GM19193 (cell line): ENCODE data around the gene TSPO.

Experiments used
- POLR2A ChIP-seq: IDR thresholded peaks from 4 replicates; pipeline ENCODE4 v1.6.1; 2011; ENCODE audit not compliant: insufficient read depth, insufficient read length; ENCODE audit errors: extremely low read depth

Gene TSPO

DNA sequence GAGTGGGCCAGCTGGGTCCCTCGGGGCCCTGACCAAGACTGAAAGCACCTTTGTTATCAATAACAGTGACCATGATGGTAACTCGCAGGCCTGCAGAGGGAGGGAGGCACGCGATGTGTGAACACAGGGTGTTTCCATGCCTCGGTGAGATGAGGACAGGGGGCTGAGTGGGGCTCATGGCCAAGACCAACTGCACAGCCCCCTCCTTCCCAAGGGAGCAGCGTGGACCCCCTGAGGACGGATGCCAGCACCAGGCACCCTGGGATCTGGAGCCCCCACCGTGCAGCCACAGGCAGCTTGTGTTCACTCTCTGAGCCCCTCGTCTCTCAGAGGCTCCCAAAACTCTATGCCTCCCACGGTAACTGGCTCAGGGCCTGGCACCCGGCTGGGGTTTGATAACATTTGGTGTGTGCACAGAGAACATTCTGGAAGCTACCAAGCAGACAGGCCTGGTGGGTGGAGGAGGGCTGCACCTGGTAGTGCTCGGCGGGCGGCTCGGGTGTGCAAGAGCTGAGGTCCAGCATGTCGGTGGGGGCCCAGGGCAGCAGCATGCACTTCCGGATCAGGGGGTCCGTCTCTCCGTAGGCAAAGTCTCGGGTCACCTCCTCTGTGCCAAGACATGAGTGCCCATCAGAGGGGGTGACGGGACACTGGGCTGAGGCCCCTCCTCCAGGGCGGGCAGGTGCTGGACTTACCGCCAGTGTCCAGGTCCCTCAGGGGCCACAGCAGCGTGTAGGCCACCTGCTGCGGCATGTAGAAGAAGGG, 28.0 kb downstream of the TSPO start:
- TF ChIP-seq POLR2A = no peak

DNA sequence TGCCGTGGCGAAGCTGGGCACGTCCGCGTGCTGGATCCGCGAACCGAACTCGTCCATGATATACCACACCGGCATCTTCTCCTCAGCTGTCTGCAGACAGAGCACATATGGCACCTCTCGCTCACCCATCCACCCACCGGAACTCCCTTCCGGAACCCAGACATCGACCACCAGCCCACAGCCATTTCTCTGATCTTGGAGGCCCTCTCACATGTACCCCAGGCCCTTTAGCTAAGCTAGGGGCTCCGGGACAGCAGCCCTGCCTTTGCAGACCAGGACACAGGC, 28.5 kb downstream of the TSPO start:
- no peak for TF ChIP-seq POLR2A

DNA sequence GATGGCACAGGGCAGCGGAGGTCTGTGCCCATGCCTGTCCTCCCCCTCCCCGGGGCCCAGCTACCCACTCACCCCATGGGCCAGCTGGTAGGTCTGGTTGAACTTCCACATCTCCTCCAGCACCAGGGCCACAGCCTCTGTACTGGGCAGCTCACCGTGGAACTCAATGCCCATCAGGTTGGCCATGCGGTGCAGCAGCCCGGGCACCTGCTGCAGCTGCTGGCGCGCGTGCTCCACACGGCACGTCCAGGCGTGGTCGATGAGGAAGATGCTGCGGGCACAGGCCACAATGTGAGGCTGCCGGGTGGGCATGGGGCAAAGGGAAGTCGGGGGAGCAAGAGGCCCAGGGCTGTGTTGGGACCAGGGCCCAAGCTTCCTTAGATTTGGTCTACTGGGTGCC, 29.3 kb downstream of the TSPO start:
- TF ChIP-seq POLR2A = no peak

DNA sequence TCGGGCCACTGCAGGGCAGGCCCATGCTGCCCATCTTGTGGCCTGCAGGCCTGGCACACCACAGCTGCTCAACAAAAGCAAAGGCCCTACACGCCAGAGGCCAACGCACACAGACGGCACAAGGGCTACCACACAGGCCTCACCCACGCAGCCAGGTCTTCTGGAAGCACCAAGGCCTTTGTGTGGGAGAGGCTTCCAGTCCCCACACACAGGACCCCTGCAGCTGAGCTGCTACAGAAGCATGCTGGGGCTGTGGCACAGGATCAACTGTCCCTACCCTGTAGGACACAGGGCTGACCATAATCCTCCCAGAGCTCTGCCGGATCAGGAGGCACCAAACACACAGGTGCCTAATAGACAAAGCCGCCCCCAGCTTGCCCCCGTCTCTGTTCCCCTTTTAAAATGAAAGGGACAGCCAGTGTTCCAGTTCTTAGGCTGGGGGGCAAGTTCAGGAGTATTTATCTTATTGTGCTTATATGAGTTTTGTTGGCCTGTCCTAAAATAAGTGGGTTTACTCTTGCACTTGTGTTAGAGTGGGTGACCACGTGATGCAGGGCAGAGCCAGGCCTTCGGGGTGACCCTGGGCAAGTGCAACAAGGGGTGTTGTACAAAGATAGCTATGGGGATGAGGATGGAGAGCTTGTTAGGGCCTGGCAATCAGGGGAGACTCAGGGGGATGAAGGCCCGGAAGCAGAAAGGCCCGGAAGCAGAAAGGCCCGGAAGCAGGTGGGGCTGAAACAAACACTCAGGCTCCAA, 30.1 kb downstream of the TSPO start:
- no peak for TF ChIP-seq POLR2A

DNA sequence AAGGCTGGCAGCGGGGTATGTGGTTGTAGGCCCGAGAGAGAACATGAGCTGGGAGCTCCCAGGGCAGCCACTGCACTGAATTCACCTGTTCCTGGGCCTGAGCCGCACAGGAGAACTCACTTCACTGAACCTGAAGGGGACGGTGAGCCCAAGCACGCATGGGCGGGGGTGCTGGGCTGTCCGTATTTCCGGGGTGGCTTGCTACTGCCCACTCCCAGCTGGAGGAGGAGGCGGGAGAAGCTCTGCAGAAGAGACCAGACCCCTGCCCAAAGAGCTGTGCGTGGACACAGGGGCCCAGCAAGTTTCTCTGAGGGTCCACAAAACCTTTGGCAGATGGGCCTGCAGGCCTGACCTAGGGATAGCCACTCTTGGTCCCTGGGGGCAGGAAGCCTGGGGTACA, 30.8 kb downstream of the TSPO start:
- TF ChIP-seq POLR2A = no peak

DNA sequence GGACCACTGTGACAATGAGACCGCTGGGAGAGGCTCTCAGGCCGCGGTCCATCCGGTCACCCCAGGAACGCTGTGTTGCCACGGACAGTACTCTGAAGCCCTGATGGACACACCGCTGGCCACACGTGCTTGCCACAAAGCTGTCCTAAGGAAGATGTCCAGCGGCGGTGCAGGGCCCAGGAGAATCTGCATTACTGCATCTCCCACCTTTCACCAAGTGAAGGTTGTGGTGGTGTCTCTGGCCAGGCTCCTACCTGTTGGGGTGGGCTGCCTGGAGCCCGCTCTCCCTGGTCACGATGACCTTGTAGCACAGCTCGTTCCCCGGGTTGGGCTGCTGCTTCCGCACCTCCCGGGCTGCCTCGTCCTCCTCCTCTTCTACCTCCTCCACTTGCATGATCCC, 31.4 kb downstream of the TSPO start:
- TF ChIP-seq POLR2A = peak; percentile 13

DNA sequence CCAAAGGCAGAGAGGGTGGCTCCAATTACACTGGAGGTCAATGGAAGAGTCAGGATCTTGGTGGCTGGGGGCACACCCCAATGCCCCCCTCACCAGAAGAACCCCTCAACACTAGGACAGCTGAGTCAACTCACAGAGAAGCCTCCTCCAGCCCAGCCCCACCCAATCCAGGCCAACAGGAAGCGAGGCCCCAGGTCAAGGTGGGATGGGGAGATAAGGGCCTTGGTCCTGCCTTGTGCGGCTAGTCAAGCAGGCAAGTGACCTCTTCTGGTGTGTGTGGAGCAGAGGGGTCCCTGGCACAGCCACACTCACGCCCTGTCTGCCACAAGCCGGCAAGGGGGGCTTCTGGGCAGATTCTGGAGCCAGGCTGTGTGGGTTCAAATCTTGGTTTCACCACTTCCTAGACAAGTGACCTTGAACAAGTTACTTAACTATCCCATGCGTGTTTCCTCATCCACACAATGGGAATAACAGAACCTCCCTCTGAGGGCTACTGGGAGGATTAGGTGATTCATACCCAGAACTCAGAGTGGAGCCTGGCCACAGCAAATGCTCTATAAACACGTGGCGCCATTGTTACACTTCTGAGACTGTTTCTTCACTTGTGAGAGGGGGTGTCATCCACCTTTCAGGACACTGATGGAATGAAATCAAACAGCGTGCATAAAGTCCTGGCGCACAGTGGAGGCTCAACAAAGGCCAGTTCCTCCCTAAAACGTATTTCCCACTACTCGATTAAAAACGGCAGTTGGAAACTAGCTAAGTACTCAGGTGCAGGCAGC, 32.3 kb downstream of the TSPO start:
- no peak for TF ChIP-seq POLR2A

DNA sequence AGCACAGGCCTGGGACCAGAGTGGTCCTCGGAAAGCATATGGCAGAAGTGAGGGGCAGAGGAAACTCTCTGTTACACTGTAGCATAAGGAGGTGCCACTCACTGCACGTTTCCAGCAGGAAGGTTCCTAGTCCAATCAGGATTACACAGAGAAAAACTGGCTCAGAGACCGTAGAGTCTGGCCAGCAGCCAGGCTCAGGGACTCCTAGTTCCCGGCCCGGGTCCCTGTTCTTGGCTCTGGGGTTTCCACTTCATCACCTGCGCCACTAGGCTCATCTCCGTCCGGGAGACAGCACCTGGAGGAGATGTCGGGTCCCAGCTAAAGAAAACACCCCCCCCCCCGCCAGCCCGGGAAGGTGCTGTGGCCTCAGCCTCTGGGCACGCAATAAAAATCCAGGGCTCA, 34.5 kb downstream of the TSPO start:
- no peak for TF ChIP-seq POLR2A

DNA sequence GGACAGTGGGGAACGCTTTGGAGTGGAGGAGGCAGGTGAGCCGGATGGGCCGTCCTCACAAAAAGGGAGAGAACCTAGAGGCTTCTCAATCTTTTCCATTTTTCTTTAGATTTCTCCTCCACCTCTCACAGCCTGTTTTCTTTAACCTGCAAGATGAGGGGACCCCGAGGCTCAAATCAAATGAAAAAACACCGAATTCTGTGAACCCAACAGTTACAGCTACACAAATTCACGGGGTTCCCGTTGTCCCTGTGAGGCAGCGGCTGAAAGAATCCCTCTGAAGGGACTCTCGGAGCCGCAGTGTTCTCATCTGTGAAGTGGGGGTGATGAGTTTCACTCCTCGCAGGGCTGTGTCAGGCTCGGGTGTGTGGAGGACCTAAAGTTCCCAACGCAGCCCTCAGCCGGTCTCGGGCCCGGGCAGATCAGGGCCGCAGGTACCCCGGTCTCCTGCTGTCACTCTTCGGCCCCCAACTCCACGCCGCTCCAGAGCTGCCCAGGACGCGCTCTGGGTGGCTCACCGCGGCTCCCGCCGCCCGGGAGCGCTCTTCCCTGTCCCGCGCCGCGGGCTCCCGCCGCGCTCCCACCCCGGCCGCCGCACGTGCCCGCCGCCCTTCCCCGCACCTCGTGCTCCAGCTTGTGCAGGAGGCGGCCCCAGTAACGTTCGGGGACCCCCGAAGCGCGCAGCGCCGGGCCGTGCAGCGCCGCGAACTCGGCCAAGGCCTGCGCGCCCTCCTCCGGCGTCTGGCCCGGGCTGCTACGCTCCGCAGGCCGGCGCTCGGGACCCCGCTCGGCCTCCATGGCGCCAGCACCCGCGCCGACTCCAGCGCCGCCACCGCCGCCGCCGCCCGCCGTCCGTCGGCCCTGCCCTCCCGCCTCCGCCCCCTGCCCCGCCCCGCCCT, 35.2 kb downstream of the TSPO start, which contains the start of gene TTLL12:
TSS of gene TTLL12 (minus strand) at position 863 of the 899 bp plus-strand sequence. CDS start at position 798, 65 bp downstream.
- TF ChIP-seq POLR2A = peak; percentile 76

DNA sequence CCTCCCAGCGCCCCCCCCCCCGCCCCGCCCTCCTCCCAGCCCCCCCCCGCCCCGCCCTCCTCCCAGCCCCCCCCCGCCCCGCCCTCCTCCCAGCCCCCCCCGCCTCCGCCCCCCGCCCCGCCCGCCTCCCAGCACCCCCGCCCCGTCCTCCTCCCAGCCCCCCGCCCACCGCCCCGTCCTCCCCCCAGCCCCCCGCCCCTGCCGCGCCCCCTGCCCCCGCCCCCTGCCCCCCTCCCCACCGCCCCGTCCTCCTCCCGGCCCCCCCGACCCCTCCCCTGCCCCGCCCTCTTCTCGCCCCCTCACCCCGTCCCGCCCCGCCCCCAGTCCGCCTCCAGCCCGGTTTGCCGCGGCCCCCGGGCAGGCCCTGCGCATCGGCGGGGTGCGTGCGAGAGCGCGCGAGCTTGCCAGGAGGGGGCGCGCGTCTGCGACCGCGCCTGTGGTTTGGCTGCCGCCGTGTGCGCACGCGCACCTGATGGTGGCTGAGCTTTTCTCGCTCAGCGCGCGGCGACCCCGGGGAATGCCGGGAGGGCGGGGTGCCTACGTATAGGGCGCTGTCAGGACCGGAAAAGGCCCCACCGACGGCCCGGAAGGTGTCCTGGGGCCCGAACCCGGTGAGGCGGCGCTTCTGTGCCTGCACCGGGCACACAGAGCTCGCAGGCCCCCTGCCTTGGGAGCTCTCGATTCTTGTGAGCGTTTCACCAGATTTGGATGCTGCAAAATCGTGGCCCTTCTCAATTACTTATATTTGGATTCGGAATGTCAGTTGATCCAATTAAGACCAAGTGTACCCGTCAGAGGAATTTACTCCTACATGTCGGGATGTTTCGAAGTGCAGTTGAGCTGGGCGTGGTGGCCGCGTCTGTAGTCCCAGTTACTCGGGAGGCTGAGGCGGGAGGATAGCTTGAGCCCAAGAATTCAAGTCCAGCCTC, 36.1 kb downstream of the TSPO start:
- peak; percentile 95 for TF ChIP-seq POLR2A

DNA sequence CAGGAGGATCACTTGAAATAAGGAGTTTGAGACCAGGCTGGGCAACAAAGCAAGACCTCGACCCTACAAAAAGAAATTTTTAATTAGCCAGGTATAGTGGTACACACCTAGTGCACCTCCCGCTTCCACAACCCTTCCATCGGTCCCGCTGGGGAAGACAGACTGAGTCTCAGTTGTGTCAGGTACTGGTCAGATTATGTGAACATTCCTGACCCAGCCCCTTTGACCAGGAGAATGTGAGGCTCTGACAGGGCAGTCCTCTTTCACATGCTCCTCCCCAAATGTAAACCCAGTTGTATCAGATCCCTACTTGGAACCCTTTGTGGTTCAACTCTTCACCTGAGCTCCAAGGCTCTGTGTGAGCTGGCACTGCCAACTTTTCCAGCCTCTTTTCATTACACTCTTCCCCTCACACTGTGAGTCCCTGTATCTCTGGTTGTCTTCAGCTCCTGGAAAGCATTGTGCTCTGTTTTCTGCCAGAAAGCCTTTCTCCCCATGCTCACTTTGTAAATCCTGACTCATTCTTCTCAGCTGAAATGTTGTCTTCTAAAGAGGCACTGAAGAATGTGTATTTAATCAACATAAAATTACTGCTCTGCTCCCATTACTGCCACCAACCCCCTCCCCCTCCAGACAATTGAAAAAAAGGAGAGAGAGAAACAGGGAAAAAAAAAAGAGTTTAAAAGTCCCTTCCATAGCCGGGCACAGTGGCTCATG, 37.6 kb downstream of the TSPO start:
- no peak for TF ChIP-seq POLR2A

DNA sequence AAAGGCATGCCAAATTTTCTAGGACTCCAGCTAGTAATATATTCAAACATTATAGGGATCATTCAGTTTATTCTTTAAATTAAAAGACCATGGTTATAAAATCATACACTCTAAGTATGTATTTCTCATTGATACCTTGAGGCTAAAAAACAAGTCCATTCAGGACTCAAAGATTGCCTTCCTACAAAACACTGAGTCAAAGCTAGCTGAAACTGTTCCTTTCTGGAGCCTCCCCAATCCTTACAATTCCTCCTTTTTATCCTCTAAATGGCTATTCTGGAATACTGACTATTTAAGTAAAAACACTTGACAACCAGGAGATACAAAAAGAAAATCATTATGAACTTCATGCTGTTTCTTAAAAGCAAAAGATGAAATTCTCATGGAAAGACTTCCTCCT, 40.5 kb downstream of the TSPO start:
- TF ChIP-seq POLR2A = no peak
